HG03097 (cell line): ENCODE data around the gene C6orf15.
"Not testable (repeated sequence)": the region's sequence is repeated elsewhere in the genome, so short reads cannot be mapped to it uniquely, and the experiment has no call there.

Source experiments
- ATAC-seq: cut with Tn5 transposase; IDR thresholded peaks from one replicate; pipeline ENCODE4 v1.9.1; 2021; ENCODE audit not compliant: unreplicated experiment, low FRiP score

C6orf15 gene

GRCh38 chr6:31070711-31071197, 41.6 kb downstream of the C6orf15 start:
- ATAC-seq = no peak

- no peak for ATAC-seq
Measured at GRCh38 chr6:31068669-31069340, 43.6 kb downstream of the C6orf15 start.

- ATAC-seq = not testable (repeated sequence)
Measured at GRCh38 chr6:31067891-31068668, 44.3 kb downstream of the C6orf15 start.

- not testable (repeated sequence) for ATAC-seq
Measured at GRCh38 chr6:31067028-31067427, 45.3 kb downstream of the C6orf15 start.

- ATAC-seq = no peak
Measured at GRCh38 chr6:31065556-31065955, 46.8 kb downstream of the C6orf15 start.

GRCh38 chr6:31063906-31064435, 48.4 kb downstream of the C6orf15 start:
- ATAC-seq = no peak
